HG03159 (cell line): ENCODE results near the gene HRH1.
"Not testable (repeated sequence)": the region's sequence is repeated elsewhere in the genome, so short reads cannot be mapped to it uniquely, and the experiment has no call there.

Experiments
- ATAC-seq: cut with Tn5 transposase; IDR thresholded peaks from one replicate; pipeline ENCODE4 v1.9.1; 2021; ENCODE audit warnings: mild to moderate bottlenecking, moderate library complexity; ENCODE audit not compliant: unreplicated experiment

The HRH1 gene

GRCh38 chr3:11140030-11140712, 14.1 kb upstream of the HRH1 start:
- ATAC-seq = peak; percentile 98

GRCh38 chr3:11140713-11141104, 13.6 kb upstream of the HRH1 start:
- ATAC-seq = peak; percentile 43

GRCh38 chr3:11143476-11143875, 10.8 kb upstream of the HRH1 start:
- ATAC-seq = no peak

GRCh38 chr3:11144996-11145395, 9.3 kb upstream of the HRH1 start:
- no peak for ATAC-seq

GRCh38 chr3:11145888-11146287, 8.4 kb upstream of the HRH1 start:
- no peak for ATAC-seq

GRCh38 chr3:11146773-11147660, 7.3 kb upstream of the HRH1 start:
- ATAC-seq = no peak

- ATAC-seq = no peak
Observed at GRCh38 chr3:11150256-11150655, 4.0 kb upstream of the HRH1 start.

- no peak for ATAC-seq
Observed at GRCh38 chr3:11152301-11152700, 2.0 kb upstream of the HRH1 start.

- ATAC-seq = no peak
Observed at GRCh38 chr3:11154953-11155325, 646 bp downstream of the HRH1 start.

- ATAC-seq = no peak
Observed at GRCh38 chr3:11155341-11156025, 1.2 kb downstream of the HRH1 start.

- ATAC-seq = no peak
Observed at GRCh38 chr3:11156026-11156410, 1.7 kb downstream of the HRH1 start.

GRCh38 chr3:11157421-11157820, 3.1 kb downstream of the HRH1 start:
- ATAC-seq = no peak

GRCh38 chr3:11159421-11159904, 5.2 kb downstream of the HRH1 start:
- no peak for ATAC-seq

- no peak for ATAC-seq
Observed at GRCh38 chr3:11161666-11162065, 7.4 kb downstream of the HRH1 start.

- ATAC-seq = no peak
Observed at GRCh38 chr3:11162401-11163345, 8.4 kb downstream of the HRH1 start.

GRCh38 chr3:11164607-11165006, 10.3 kb downstream of the HRH1 start:
- no peak for ATAC-seq

GRCh38 chr3:11165476-11165875, 11.2 kb downstream of the HRH1 start:
- ATAC-seq = no peak

- ATAC-seq = not testable (repeated sequence)
Observed at GRCh38 chr3:11166807-11167400, 12.6 kb downstream of the HRH1 start.

- ATAC-seq = no peak
Observed at GRCh38 chr3:11167590-11167989, 13.3 kb downstream of the HRH1 start.

- no peak for ATAC-seq
Observed at GRCh38 chr3:11168406-11168805, 14.1 kb downstream of the HRH1 start.
